ENCODE data around the gene WNT7A.

Gene WNT7A

GRCh38 chr3:13811614-13812013 is 68.3 kb downstream of the WNT7A start:
- H3K27me3 ChIP-seq (replicated peaks; ENCODE audit: insufficient read depth, low read length): peaks cover 16% of the 10 kb centered on the region
- H2AFZ ChIP-seq (ENCODE audit: low read length): no peak overlapping the region
- H3K79me2 ChIP-seq (ENCODE audit: low read length): no peaks in the 10 kb centered on the region
- no peaks in the 10 kb centered on the region for H4K20me1 ChIP-seq (ENCODE audit: insufficient read depth, low read length)
- H3K4me3 ChIP-seq (ENCODE audit: low read length): no peak overlapping the region
- no peak for DNase-seq
- H3K9ac ChIP-seq (ENCODE audit: low read length): no peak overlapping the region
- H3F3A ChIP-seq (ENCODE audit: insufficient read depth, low read length): no peaks in the 10 kb centered on the region
- no peak overlapping the region for H3K4me2 ChIP-seq (ENCODE audit: low read depth, low read length)
- no peak overlapping the region for H3K27ac ChIP-seq (ENCODE audit: low read length)
- H3K4me1 ChIP-seq (ENCODE audit: low read length): no peaks in the 10 kb centered on the region
- no peaks in the 10 kb centered on the region for H3K9me3 ChIP-seq (replicated peaks; ENCODE audit: insufficient read depth, low read length)
- no peaks in the 10 kb centered on the region for H3K9me2 ChIP-seq (replicated peaks; ENCODE audit: insufficient read depth, low read length)
- TF ChIP-seq EZH2 (optimal IDR thresholded peaks at IDR 0.05; ENCODE audit: low read depth, low read length) (no peak), EZH2phosphoT487 (IDR thresholded peaks at IDR 0.05; ENCODE audit: low read length) (no peak)
- TF ChIP-seq, protein P1, sequence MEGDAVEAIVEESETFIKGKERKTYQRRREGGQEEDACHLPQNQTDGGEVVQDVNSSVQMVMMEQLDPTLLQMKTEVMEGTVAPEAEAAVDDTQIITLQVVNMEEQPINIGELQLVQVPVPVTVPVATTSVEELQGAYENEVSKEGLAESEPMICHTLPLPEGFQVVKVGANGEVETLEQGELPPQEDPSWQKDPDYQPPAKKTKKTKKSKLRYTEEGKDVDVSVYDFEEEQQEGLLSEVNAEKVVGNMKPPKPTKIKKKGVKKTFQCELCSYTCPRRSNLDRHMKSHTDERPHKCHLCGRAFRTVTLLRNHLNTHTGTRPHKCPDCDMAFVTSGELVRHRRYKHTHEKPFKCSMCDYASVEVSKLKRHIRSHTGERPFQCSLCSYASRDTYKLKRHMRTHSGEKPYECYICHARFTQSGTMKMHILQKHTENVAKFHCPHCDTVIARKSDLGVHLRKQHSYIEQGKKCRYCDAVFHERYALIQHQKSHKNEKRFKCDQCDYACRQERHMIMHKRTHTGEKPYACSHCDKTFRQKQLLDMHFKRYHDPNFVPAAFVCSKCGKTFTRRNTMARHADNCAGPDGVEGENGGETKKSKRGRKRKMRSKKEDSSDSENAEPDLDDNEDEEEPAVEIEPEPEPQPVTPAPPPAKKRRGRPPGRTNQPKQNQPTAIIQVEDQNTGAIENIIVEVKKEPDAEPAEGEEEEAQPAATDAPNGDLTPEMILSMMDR (IDR thresholded peaks at IDR 0.05; ENCODE audit: low read length): no peak
- no peaks in the 10 kb centered on the region for H3K36me3 ChIP-seq (replicated peaks; ENCODE audit: insufficient read depth, low read length)

DNA sequence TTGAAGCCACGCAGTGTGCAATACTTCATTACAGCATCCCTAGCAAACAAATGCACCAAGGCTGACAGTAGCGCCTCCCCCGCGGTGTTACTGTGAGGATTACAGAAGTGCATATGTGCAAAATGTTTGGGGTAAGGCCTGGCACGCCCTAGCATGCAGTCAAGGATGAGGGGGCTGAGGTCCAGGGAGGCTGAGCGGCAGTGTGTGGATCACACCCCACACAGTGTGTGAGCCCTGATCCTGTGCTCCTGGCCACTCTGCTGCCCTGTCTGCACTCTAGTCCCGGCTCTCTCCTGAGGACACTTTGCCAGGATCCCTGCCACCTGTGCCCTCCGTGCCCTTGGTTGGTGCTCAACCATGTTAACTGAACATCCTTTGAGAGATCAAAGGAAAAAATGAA is 71.3 kb downstream of the WNT7A start:
- no peak overlapping the region for H3K9ac ChIP-seq (ENCODE audit: low read length)
- H3K4me2 ChIP-seq (ENCODE audit: low read depth, low read length): no peak overlapping the region
- no peak overlapping the region for H3K4me3 ChIP-seq (ENCODE audit: low read length)
- H3K4me1 ChIP-seq (ENCODE audit: low read length): no peaks in the 10 kb centered on the region
- H3K36me3 ChIP-seq (replicated peaks; ENCODE audit: insufficient read depth, low read length): no peaks in the 10 kb centered on the region
- H2AFZ ChIP-seq (ENCODE audit: low read length): no peak overlapping the region
- H3K79me2 ChIP-seq (ENCODE audit: low read length): no peaks in the 10 kb centered on the region
- no peaks in the 10 kb centered on the region for H4K20me1 ChIP-seq (ENCODE audit: insufficient read depth, low read length)
- no peaks in the 10 kb centered on the region for H3K9me3 ChIP-seq (replicated peaks; ENCODE audit: insufficient read depth, low read length)
- H3F3A ChIP-seq (ENCODE audit: insufficient read depth, low read length): no peaks in the 10 kb centered on the region
- peaks cover 25% of the 10 kb centered on the region for H3K27me3 ChIP-seq (replicated peaks; ENCODE audit: insufficient read depth, low read length)
- H3K27ac ChIP-seq (ENCODE audit: low read length): no peak overlapping the region
- no peaks in the 10 kb centered on the region for H3K9me2 ChIP-seq (replicated peaks; ENCODE audit: insufficient read depth, low read length)
- TF ChIP-seq, protein P1 (IDR thresholded peaks at IDR 0.05; ENCODE audit: low read length): no peak
- TF ChIP-seq EZH2 (optimal IDR thresholded peaks at IDR 0.05; ENCODE audit: low read depth, low read length) (no peak), EZH2phosphoT487 (IDR thresholded peaks at IDR 0.05; ENCODE audit: low read length) (no peak)
- no peak for DNase-seq

DNA sequence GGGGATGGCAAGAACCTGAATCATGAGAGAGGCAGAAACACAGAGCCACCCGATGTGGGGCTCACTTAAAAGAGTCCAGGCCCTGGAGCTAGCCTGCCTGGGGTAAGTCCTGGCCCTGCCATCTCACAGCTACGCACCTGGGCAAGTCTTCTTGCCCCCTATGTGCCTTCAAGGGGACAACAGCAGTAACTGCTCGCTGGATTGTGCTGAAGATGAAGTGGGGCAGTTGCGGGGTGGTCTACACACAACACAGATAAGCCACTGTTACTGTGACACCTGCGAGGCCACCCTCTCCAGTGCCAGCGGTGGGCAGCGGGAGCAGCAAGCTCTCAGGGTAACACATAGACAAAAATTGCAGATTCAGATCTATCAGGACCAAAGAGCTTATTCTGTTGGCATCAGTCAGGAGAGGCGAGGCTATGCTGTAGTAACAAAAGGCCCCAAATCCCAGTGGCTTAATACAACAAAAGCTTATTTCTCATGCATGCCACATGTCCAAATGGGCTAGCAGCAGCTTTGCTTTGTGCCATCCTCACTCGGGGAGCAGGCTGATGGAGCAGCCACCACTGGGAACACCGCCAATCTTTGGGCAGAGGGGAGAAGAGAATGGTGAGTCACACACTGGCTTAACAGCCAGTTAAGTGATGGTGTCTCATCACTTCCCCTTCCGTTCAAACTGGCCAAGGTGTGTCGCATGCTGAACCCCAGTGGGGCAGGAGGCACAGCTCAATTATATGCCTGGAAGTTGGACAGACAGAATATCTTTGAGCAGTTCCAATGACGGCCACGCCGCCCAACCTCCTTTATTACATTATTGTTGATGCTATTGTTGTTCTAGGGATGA is 78.3 kb downstream of the WNT7A start:
- H3K27ac ChIP-seq (ENCODE audit: low read length): no peak overlapping the region
- no peaks in the 10 kb centered on the region for H3K36me3 ChIP-seq (replicated peaks; ENCODE audit: insufficient read depth, low read length)
- H3K4me1 ChIP-seq (ENCODE audit: low read length): no peaks in the 10 kb centered on the region
- H3K9me2 ChIP-seq (replicated peaks; ENCODE audit: insufficient read depth, low read length): no peaks in the 10 kb centered on the region
- H3K79me2 ChIP-seq (ENCODE audit: low read length): no peaks in the 10 kb centered on the region
- H3F3A ChIP-seq (ENCODE audit: insufficient read depth, low read length): no peaks in the 10 kb centered on the region
- no peak overlapping the region for H3K4me3 ChIP-seq (ENCODE audit: low read length)
- no peaks in the 10 kb centered on the region for H3K9me3 ChIP-seq (replicated peaks; ENCODE audit: insufficient read depth, low read length)
- H3K9ac ChIP-seq (ENCODE audit: low read length): no peak overlapping the region
- no peak for DNase-seq
- H3K27me3 ChIP-seq (replicated peaks; ENCODE audit: insufficient read depth, low read length): peaks cover 60% of the 10 kb centered on the region
- H3K4me2 ChIP-seq (ENCODE audit: low read depth, low read length): no peak overlapping the region
- TF ChIP-seq EZH2 (optimal IDR thresholded peaks at IDR 0.05; ENCODE audit: low read depth, low read length): no peak
- TF ChIP-seq, protein P1 (IDR thresholded peaks at IDR 0.05; ENCODE audit: low read length): no peak
- TF ChIP-seq EZH2phosphoT487 (IDR thresholded peaks at IDR 0.05; ENCODE audit: low read length): no peak
- no peaks in the 10 kb centered on the region for H4K20me1 ChIP-seq (ENCODE audit: insufficient read depth, low read length)
- no peak overlapping the region for H2AFZ ChIP-seq (ENCODE audit: low read length)
